ENCODE measurements around the gene PPM1H.

DNA sequence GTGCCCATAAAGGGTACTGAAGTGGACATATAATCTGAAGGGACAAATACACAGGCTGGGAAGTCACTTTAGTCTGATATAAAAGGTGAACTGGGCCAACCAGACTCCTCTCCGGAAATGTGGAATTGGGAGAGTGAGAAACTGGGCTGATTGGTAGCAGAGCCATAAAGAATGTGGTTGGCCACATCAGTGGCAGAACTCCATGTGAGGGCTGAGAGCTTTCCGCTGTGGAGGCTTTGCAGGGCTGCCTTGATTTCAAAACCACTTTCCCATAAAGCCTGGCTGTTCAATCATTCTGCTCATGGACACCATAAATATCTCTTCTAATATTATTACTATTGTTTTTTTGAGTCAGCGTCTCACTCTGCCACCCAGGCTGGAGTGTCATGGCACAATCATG lies 248.0 kb downstream of the PPM1H start:
- TF ChIP-seq POLR2AphosphoS5 (IDR thresholded peaks at IDR 0.05) (no peak), POLR2A (IDR thresholded peaks at IDR 0.05; ENCODE audit: low read depth) (no peak)
